ENCODE measurements around the gene FANCD2.
A peak's percentile ranks its signal among the peaks of the same experiment; 100 is the strongest.

Gene FANCD2

DNA sequence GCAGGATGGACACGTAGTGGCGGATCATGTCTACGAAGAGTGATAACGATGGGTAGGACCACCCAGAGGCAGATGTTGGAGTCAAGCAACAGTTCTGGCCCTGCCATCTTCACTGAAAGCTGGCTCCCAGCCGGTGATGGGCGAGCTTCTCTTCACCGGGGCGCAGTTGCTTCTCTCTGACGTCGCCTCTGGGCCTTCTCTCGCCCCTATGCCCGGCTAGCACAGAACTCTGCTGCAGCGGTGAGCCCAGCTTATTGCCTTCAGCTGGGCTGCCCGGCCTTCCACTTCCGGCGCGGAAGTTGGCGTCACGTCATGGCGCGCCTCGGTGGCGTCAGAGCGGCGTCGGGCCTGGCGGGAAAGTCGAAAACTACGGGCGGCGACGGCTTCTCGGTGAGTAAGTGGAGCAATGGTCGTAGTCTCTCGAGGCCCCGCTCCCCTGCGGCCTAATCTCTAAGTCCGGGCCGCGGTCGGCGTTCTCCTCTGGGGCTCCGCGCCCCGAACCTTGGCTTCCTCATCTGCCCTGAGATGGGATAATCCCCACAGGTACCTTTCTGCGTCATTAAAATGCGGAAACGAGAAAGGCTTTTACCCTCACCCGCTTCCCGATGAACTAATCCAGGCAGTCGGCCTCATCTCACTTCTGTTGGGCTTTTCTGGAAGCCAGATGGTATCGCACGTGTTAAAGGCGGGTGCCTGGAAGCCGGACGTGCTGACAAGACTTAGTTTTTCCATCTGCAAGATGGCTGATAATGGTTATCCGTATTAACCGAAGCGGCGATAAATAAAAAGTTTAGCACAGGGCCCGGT, at the start of gene FANCD2:
FANCD2 (plus strand) TSS at position 354 of the 807 bp plus-strand sequence. CDS start 2,221 bp downstream, outside the sequence.
- peak within 1 kb of the TSS; percentile 94 for H3K27ac ChIP-seq (ENCODE audit: low read length)
- peaks cover 30% of the 10 kb centered on the region for H3K36me3 ChIP-seq (ENCODE audit: control insufficient read depth, low read depth, low read length)
- no peaks in the 10 kb centered on the region for H3K9me3 ChIP-seq (ENCODE audit: control insufficient read depth, low read depth, low read length)
- no peaks in the 10 kb centered on the region for H3K27me3 ChIP-seq (ENCODE audit: control insufficient read depth, insufficient read depth, low read length)
- H3K9ac ChIP-seq (ENCODE audit: low read length): peak within 1 kb of the TSS; percentile 99
- H3K4me1 ChIP-seq (ENCODE audit: control insufficient read depth, low read depth, low read length): peaks cover 5% of the 10 kb centered on the region
- peak within 1 kb of the TSS; percentile 96 for H3K4me3 ChIP-seq (ENCODE audit: low read length)

DNA sequence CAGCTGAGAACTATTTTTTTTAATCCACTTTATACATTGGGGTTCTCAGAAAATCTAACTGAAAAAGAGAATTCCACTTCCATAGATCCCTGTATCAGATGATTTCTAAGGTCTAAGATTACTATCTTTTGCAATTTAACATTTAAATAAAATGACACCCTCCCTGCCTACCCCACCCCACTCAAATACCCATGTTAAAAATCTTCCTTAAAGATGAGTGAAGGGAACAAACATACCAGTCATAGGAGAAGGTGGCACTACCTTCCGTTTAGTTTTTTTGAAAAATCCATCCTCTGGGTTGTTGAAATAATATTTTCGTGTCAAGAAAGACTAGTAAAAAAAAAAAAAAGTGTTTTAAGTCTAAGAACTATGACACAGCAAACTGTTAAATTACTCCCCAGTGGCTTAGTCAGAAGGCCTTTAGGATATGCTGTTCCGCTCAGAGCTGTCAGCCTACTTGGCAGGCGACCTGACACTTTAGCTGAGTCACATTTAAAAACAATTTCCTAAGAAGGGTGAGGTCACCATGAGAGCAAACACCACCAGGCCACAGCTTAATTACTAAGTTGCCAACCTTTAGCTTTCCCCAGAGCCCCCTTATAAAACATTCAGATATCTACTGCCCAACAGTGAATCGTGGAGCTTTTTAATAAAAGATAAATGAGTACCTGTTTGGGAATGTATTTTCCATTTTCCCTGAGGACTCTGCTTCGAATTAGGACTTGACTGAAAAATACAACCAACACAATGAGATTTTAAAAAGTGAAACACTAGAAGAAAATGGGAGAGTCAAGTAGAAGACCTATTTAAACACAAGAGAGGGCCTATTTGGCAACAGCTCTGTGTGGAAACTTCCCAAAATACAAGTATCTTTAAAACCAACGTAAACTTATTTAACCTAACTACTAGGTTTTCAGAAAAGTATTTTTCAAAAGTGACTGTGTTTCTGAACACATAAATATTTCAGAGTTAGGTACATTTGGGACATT, 49.2 kb upstream of the FANCD2 start:
- H3K9me3 ChIP-seq (ENCODE audit: control insufficient read depth, low read depth, low read length): no peaks in the 10 kb centered on the region
- H3K36me3 ChIP-seq (ENCODE audit: control insufficient read depth, low read depth, low read length): peaks cover 31% of the 10 kb centered on the region
- H3K4me3 ChIP-seq (ENCODE audit: low read length): no peak overlapping the region
- no peak overlapping the region for H3K27ac ChIP-seq (ENCODE audit: low read length)
- H3K9ac ChIP-seq (ENCODE audit: low read length): no peak overlapping the region
- no peaks in the 10 kb centered on the region for H3K4me1 ChIP-seq (ENCODE audit: control insufficient read depth, low read depth, low read length)
- H3K27me3 ChIP-seq (ENCODE audit: control insufficient read depth, insufficient read depth, low read length): no peaks in the 10 kb centered on the region

- Histone ChIP-seq H3K9ac (ENCODE audit: low read length) (no peak overlapping the region), H3K9me3 (ENCODE audit: control insufficient read depth, low read depth, low read length) (no peaks in the 10 kb centered on the region), H3K4me3 (ENCODE audit: low read length) (no peak overlapping the region), H3K27me3 (ENCODE audit: control insufficient read depth, insufficient read depth, low read length) (no peaks in the 10 kb centered on the region), H3K27ac (ENCODE audit: low read length) (no peak overlapping the region), H3K4me1 (ENCODE audit: control insufficient read depth, low read depth, low read length) (no peaks in the 10 kb centered on the region), H3K36me3 (ENCODE audit: control insufficient read depth, low read depth, low read length) (peaks cover 24% of the 10 kb centered on the region)
These were observed 47.4 kb upstream of the FANCD2 start for GRCh38 chr3:9978710-9979305.

DNA sequence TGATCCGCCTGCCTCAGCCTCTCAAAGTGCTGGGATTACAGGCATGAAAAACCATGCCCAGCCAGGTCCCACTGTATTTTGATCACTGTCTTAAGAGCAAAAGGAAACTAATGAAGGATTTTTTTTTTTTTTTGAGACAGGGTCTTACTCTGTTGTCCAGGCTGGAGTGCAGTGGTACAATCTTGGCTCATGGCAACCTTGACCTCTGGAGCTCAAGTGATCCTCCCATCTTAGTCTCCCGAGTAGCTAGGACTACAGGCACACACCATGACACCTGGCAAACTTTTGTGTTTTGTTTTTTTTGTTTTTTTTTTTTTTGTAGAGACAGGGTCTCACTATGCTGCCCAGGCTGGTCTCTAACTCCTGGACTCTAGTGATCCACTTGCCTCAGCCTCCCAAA, 46.0 kb upstream of the FANCD2 start:
- H3K4me3 ChIP-seq (ENCODE audit: low read length): no peak overlapping the region
- no peaks in the 10 kb centered on the region for H3K27me3 ChIP-seq (ENCODE audit: control insufficient read depth, insufficient read depth, low read length)
- H3K27ac ChIP-seq (ENCODE audit: low read length): no peak overlapping the region
- H3K36me3 ChIP-seq (ENCODE audit: control insufficient read depth, low read depth, low read length): peaks cover 18% of the 10 kb centered on the region
- H3K9ac ChIP-seq (ENCODE audit: low read length): no peak overlapping the region
- H3K9me3 ChIP-seq (ENCODE audit: control insufficient read depth, low read depth, low read length): no peaks in the 10 kb centered on the region
- no peaks in the 10 kb centered on the region for H3K4me1 ChIP-seq (ENCODE audit: control insufficient read depth, low read depth, low read length)

DNA sequence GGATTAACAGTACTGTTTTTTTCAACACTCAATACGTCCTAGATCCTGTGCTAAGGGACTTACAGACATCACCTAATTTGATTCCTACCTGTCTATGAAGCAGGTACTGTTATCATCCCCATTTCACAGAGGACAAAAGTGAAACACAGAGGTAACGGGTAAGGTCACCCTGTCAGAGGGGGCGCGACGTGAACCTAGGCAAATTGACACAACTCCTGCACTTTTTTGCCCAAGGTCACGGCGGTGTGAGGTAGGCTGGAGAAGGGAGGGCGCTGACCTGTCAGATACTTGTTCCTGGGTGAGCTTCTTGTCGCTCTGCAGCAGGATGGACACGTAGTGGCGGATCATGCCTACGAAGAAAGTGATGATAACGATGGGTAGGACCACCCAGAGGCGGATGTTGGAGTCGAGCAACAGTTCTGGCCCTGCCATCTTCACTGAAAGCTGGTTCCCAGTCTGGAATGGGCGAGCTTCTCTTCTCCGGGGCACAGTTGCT, 40.0 kb upstream of the FANCD2 start:
- Histone ChIP-seq H3K4me3 (ENCODE audit: low read length) (peak overlapping the region; percentile 100), H3K9ac (ENCODE audit: low read length) (peak overlapping the region; percentile 96), H3K36me3 (ENCODE audit: control insufficient read depth, low read depth, low read length) (peaks cover 2% of the 10 kb centered on the region), H3K27ac (ENCODE audit: low read length) (no peak overlapping the region), H3K4me1 (ENCODE audit: control insufficient read depth, low read depth, low read length) (peaks cover 3% of the 10 kb centered on the region), H3K9me3 (ENCODE audit: control insufficient read depth, low read depth, low read length) (no peaks in the 10 kb centered on the region), H3K27me3 (ENCODE audit: control insufficient read depth, insufficient read depth, low read length) (no peaks in the 10 kb centered on the region)

DNA sequence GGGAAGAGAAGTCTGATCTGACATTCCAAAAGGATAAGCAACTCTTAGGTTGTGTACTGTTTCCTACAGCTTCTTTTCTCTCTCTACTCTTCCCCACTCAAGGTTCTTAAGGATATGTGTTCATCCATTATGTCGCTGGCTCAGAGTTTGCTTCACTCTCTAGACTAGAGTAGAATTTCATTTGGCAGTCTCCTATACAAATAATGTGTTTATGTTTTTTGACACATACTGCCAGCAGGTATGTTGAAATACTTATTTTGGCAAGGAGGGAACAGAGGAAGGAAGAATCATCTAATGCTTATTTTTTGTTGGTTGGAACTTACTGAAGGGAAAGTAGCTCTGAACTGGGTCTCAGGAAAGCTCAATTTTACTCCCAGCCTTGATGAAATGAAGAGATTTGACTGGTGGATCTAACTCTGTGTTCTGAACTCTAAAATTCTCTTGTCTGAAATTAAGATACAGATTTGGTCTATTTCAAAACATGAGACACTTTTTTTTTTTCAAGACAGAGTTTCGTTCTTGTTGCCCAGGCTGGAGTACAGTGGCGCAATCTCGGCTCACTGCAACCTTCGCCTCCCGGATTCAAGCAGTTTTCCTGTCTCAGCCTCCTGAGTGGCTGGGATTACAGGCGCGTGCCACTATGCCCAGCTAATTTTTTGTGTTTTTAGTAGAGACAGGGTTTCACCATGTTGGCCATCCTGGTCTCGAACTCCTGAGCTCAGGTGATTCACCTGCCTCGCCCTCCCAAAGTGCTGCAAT, 32.0 kb upstream of the FANCD2 start:
- no peaks in the 10 kb centered on the region for H3K27me3 ChIP-seq (ENCODE audit: control insufficient read depth, insufficient read depth, low read length)
- H3K4me1 ChIP-seq (ENCODE audit: control insufficient read depth, low read depth, low read length): no peaks in the 10 kb centered on the region
- H3K36me3 ChIP-seq (ENCODE audit: control insufficient read depth, low read depth, low read length): peaks cover 16% of the 10 kb centered on the region
- no peaks in the 10 kb centered on the region for H3K9me3 ChIP-seq (ENCODE audit: control insufficient read depth, low read depth, low read length)
- no peak overlapping the region for H3K27ac ChIP-seq (ENCODE audit: low read length)
- no peak overlapping the region for H3K4me3 ChIP-seq (ENCODE audit: low read length)
- no peak overlapping the region for H3K9ac ChIP-seq (ENCODE audit: low read length)

DNA sequence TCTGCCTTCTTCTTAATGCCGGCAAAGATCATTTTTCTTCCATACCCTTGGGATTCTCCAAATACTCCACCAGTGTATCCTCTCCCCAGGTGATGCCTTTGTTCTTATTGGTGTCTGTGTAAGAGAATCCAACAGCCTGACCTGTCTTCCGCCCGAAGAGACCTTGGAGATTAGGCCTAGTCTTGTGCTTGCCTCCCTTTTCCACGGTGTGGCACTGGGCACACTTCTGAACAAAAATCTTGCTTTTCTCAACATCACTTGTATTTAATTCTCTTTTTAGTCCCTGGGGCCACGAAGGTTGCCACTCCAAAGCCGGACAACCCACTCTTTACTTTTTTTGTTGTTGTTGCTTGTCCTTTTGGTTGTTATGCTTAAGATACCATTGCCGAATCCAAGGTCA, 25.6 kb upstream of the FANCD2 start:
- Histone ChIP-seq H3K9ac (ENCODE audit: low read length) (no peak overlapping the region), H3K36me3 (ENCODE audit: control insufficient read depth, low read depth, low read length) (peaks cover 12% of the 10 kb centered on the region), H3K27me3 (ENCODE audit: control insufficient read depth, insufficient read depth, low read length) (no peaks in the 10 kb centered on the region), H3K27ac (ENCODE audit: low read length) (no peak overlapping the region), H3K4me3 (ENCODE audit: low read length) (no peak overlapping the region), H3K4me1 (ENCODE audit: control insufficient read depth, low read depth, low read length) (no peaks in the 10 kb centered on the region), H3K9me3 (ENCODE audit: control insufficient read depth, low read depth, low read length) (no peaks in the 10 kb centered on the region)

DNA sequence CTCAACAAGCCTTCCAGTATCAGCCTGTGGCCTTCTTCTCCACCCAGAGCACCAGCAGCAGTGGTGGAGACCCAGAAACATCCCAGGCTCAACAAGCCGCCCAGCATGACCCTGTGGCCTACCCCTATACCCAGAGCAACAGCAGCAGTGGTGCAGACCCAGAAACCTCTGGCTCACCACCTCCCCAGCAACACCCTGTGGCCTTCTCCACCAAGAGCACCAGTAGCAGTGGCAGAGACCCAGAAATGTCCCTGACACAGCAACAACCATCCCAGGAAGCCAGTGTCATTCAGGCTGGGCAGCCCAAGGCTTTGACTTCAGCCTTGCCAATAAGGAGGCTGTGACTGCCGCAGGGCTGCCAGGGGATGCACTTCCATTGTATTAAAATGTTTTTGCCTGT, 23.3 kb upstream of the FANCD2 start:
- H3K27me3 ChIP-seq (ENCODE audit: control insufficient read depth, insufficient read depth, low read length): no peaks in the 10 kb centered on the region
- no peak overlapping the region for H3K27ac ChIP-seq (ENCODE audit: low read length)
- H3K9ac ChIP-seq (ENCODE audit: low read length): no peak overlapping the region
- no peaks in the 10 kb centered on the region for H3K9me3 ChIP-seq (ENCODE audit: control insufficient read depth, low read depth, low read length)
- H3K4me1 ChIP-seq (ENCODE audit: control insufficient read depth, low read depth, low read length): no peaks in the 10 kb centered on the region
- no peak overlapping the region for H3K4me3 ChIP-seq (ENCODE audit: low read length)
- peaks cover 8% of the 10 kb centered on the region for H3K36me3 ChIP-seq (ENCODE audit: control insufficient read depth, low read depth, low read length)

DNA sequence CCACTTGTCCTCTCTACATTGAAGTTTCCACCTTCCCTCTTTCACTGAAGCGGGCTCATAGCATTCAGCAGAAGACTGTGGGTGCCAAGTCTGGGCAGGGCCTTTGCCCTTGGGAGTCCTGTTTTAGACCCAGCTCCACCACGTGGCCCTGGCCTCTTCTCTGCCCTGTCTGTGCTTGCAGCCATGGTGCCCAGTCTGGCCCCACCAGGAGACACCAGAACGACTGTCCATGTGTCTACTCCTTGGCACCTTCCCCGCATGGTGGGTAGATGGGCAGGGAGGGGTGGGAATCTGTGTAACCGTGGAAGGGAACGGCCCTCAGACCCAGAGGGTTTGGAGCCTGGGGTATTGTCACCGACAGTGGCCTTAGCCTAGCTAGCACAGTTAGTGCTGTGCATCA, 21.7 kb upstream of the FANCD2 start:
- H3K4me1 ChIP-seq (ENCODE audit: control insufficient read depth, low read depth, low read length): no peaks in the 10 kb centered on the region
- H3K27ac ChIP-seq (ENCODE audit: low read length): no peak overlapping the region
- H3K36me3 ChIP-seq (ENCODE audit: control insufficient read depth, low read depth, low read length): no peaks in the 10 kb centered on the region
- no peaks in the 10 kb centered on the region for H3K9me3 ChIP-seq (ENCODE audit: control insufficient read depth, low read depth, low read length)
- no peaks in the 10 kb centered on the region for H3K27me3 ChIP-seq (ENCODE audit: control insufficient read depth, insufficient read depth, low read length)
- no peak overlapping the region for H3K9ac ChIP-seq (ENCODE audit: low read length)
- H3K4me3 ChIP-seq (ENCODE audit: low read length): no peak overlapping the region

- H3K36me3 ChIP-seq (ENCODE audit: control insufficient read depth, low read depth, low read length): no peaks in the 10 kb centered on the region
- no peak overlapping the region for H3K27ac ChIP-seq (ENCODE audit: low read length)
- no peak overlapping the region for H3K4me3 ChIP-seq (ENCODE audit: low read length)
- H3K9me3 ChIP-seq (ENCODE audit: control insufficient read depth, low read depth, low read length): no peaks in the 10 kb centered on the region
- no peaks in the 10 kb centered on the region for H3K27me3 ChIP-seq (ENCODE audit: control insufficient read depth, insufficient read depth, low read length)
- no peaks in the 10 kb centered on the region for H3K4me1 ChIP-seq (ENCODE audit: control insufficient read depth, low read depth, low read length)
- H3K9ac ChIP-seq (ENCODE audit: low read length): no peak overlapping the region
These were observed 21.2 kb upstream of the FANCD2 start for GRCh38 chr3:10004960-10005564.
